ENCODE results near the gene MAP4K3. TPM values are rescaled to one million over a fixed set of nuclear protein-coding genes. Genes with fewer than 3 reads are reported as not detected.

MAP4K3 gene
- total and polyA plus RNA-seq, 2 donors (not counting 1 experiment from before 2014, with no cell fraction given) = 1.3 to 28.3 TPM

GRCh38 chr2:39405364-39405763, 31.7 kb downstream of the MAP4K3 start:
- WGBS (ENCODE audit: insufficient coverage) = 100% methylated on average over 4 of the region's 4 CpGs
- ATAC-seq (ENCODE audit: low read depth) (no peak), DNase-seq (no peak)
- no peaks in the 10 kb centered on the region for H3K27me3 Mint-ChIP-seq
- no peak overlapping the region for H3K27ac Mint-ChIP-seq
- Histone ChIP-seq H3K79me2 (ENCODE audit: control insufficient read depth, insufficient read depth, low read length) (peaks cover 23% of the 10 kb centered on the region), H3K4me1 (ENCODE audit: control insufficient read depth in 2 of 2, insufficient read depth in 2 of 2, low read length in 2 of 2) (peaks cover 8 to 20% of the 10 kb centered on the region in 2 donors), H2AFZ (ENCODE audit: insufficient read depth, low read depth, low read length, poor library complexity, severe bottlenecking) (no peak overlapping the region), H3K9me3 (ENCODE audit: control extremely low read depth in 1 of 3, control insufficient read depth in 2 of 3, insufficient read depth in 1 of 3, low read length in 2 of 3) (no peaks in the 10 kb centered on the region), H3K36me3 (replicated peaks in 1 of 2; ENCODE audit: control extremely low read depth in 1 of 2, control insufficient read depth in 1 of 2, extremely low read depth in 1 of 2, insufficient read depth in 2 of 2, low read length in 1 of 2) (no peaks in the 10 kb centered on the region), H3K4me3 (ENCODE audit: control extremely low read depth in 1 of 5, extremely low read depth in 1 of 5, insufficient read depth in 1 of 5, low read depth in 2 of 5, low read length in 4 of 5) (no peak overlapping the region), H4K20me1 (ENCODE audit: control insufficient read depth, insufficient read depth, low read length, poor library complexity, severe bottlenecking) (no peaks in the 10 kb centered on the region), H3K9ac (ENCODE audit: low read length) (no peak overlapping the region), H3K27ac (ENCODE audit: low read length in 2 of 2) (no peak overlapping the region), H3K4me2 (replicated peaks; ENCODE audit: low read depth, low read length, poor library complexity, severe bottlenecking) (no peak overlapping the region), H3K27me3 (replicated peaks in 1 of 4; ENCODE audit: control extremely low read depth in 1 of 4, control insufficient read depth in 3 of 4, insufficient read depth in 4 of 4, low read length in 3 of 4) (no peaks in the 10 kb centered on the region)
- intact Hi-C loops (cut with micrococcal nuclease) = no loop called here
- H3K4me1 Mint-ChIP-seq = peaks cover 46% of the 10 kb centered on the region
- TF ChIP-seq EZH2 (IDR thresholded peaks at IDR 0.05; ENCODE audit: borderline replicate concordance, insufficient read depth, low read depth, low read length, poor library complexity, severe bottlenecking) (no peak), CTCF (IDR thresholded peaks at IDR 0.05) (no peak)
- no peaks in the 10 kb centered on the region for H3K9me3 Mint-ChIP-seq (ENCODE audit: insufficient read depth)
- ChIA-PET POLR2A (no interaction called here), CTCF (no interaction called here)
- H3K4me3 Mint-ChIP-seq = no peak overlapping the region

- H2AFZ ChIP-seq (ENCODE audit: insufficient read depth, low read depth, low read length, poor library complexity, severe bottlenecking) = no peak overlapping the region
- intact Hi-C loops (cut with micrococcal nuclease) = no loop called here
- peaks cover 27% of the 10 kb centered on the region for H3K79me2 ChIP-seq (ENCODE audit: control insufficient read depth, insufficient read depth, low read length)
- no peak overlapping the region for H3K9ac ChIP-seq (ENCODE audit: low read length)
- CTCF ChIA-PET = interaction anchor here (1.5 kb wide), 1 partner anchor 24 kb away, joined by 5 read pairs; no protein-coding TSS in a partner anchor
- no peak overlapping the region for H3K4me3 ChIP-seq (ENCODE audit: control extremely low read depth in 1 of 5, extremely low read depth in 1 of 5, insufficient read depth in 1 of 5, low read depth in 2 of 5, low read length in 4 of 5)
- H4K20me1 ChIP-seq (ENCODE audit: control insufficient read depth, insufficient read depth, low read length, poor library complexity, severe bottlenecking) = no peaks in the 10 kb centered on the region
- peaks cover 3 to 18% of the 10 kb centered on the region in 2 donors for H3K4me1 ChIP-seq (ENCODE audit: control insufficient read depth in 2 of 2, insufficient read depth in 2 of 2, low read length in 2 of 2)
- H3K27ac Mint-ChIP-seq = no peak overlapping the region
- DNase-seq (no peak), ATAC-seq (ENCODE audit: low read depth) (no peak)
- H3K4me2 ChIP-seq (replicated peaks; ENCODE audit: low read depth, low read length, poor library complexity, severe bottlenecking) = no peak overlapping the region
- no peak overlapping the region for H3K4me3 Mint-ChIP-seq
- H3K27ac ChIP-seq (ENCODE audit: low read length in 2 of 2) = no peak overlapping the region
- peaks cover 41% of the 10 kb centered on the region for H3K4me1 Mint-ChIP-seq
- no peaks in the 10 kb centered on the region for H3K36me3 ChIP-seq (replicated peaks in 1 of 2; ENCODE audit: control extremely low read depth in 1 of 2, control insufficient read depth in 1 of 2, extremely low read depth in 1 of 2, insufficient read depth in 2 of 2, low read length in 1 of 2)
- no peaks in the 10 kb centered on the region for H3K27me3 ChIP-seq (replicated peaks in 1 of 4; ENCODE audit: control extremely low read depth in 1 of 4, control insufficient read depth in 3 of 4, insufficient read depth in 4 of 4, low read length in 3 of 4)
- WGBS (ENCODE audit: insufficient coverage) = 72% methylated on average over 2 of the region's 4 CpGs
- no peaks in the 10 kb centered on the region for H3K27me3 Mint-ChIP-seq
- POLR2A ChIA-PET = no interaction called here
- H3K9me3 ChIP-seq (ENCODE audit: control extremely low read depth in 1 of 3, control insufficient read depth in 2 of 3, insufficient read depth in 1 of 3, low read length in 2 of 3) = no peaks in the 10 kb centered on the region
- TF ChIP-seq CTCF (IDR thresholded peaks at IDR 0.05) = no peak
- H3K9me3 Mint-ChIP-seq (ENCODE audit: insufficient read depth) = no peaks in the 10 kb centered on the region
Observed at GRCh38 chr2:39403311-39403710, 33.8 kb downstream of the MAP4K3 start.

Data from B cell (primary cell).